GM12872 (cell line): Measurements from ENCODE around the gene CYS1.

Source experiments
- CTCF ChIP-seq: IDR thresholded peaks from 3 replicates; pipeline ENCODE4 v1.5.1; 2011; ENCODE audit warnings: low read depth, mild to moderate bottlenecking, low read length, moderate library complexity; ENCODE audit not compliant: insufficient read depth

Gene CYS1

GRCh38 chr2:10019602-10020400 is 60.4 kb downstream of the CYS1 start:
- no peak for TF ChIP-seq CTCF

GRCh38 chr2:10019174-10019573 is 61.0 kb downstream of the CYS1 start:
- no peak for TF ChIP-seq CTCF

- TF ChIP-seq CTCF, result no peak
Measured at GRCh38 chr2:10017313-10017941, 62.8 kb downstream of the CYS1 start.

GRCh38 chr2:10016802-10017258 is 63.4 kb downstream of the CYS1 start:
- no peak for TF ChIP-seq CTCF

- TF ChIP-seq CTCF, result no peak
Measured at GRCh38 chr2:10016001-10016801, 64.0 kb downstream of the CYS1 start.

- TF ChIP-seq CTCF, result no peak
Measured at GRCh38 chr2:10014418-10015190, 65.6 kb downstream of the CYS1 start.

- TF ChIP-seq CTCF, result no peak
Measured at GRCh38 chr2:10012963-10013461, 67.2 kb downstream of the CYS1 start.
